OCI-LY3 (cell line): Measurements from ENCODE around the gene MTHFR.
A peak's percentile ranks its signal among the peaks of the same experiment; 100 is the strongest.

Experiments used
- H2AFZ ChIP-seq: fragments of 200-600, 300-600 bp; shearing (Covaris generic); 2 replicates; pipeline ENCODE4 v1.6.0; 2014; ENCODE audit warnings: antibody characterized with exemption, low read depth, low read length
- H3K27ac ChIP-seq: fragments of 200-600, 300-600 bp; sonication (generic); 2 replicates; pipeline ENCODE4 v1.5.1; 2014; ENCODE audit warnings: mild to moderate bottlenecking, low read length, moderate library complexity, mixed read lengths
- H3K27me3 ChIP-seq: fragments of 200-600, 300-600 bp; sonication (generic); 2 replicates; pipeline ENCODE4 v1.6.1; 2014; ENCODE audit warnings: low read depth, low read length, mixed read lengths
- H3K36me3 ChIP-seq: fragments of 200-600, 300-600 bp; sonication (generic); replicated peaks from 2 replicates; pipeline ENCODE3; 2014; ENCODE audit warnings: low read depth, low read length, mixed read lengths
- H3K4me1 ChIP-seq: fragments of 300-600, 200-600 bp; sonication (generic); 2 replicates; pipeline ENCODE4 v1.6.1; 2014; ENCODE audit warnings: low read length, mixed read lengths
- H3K4me2 ChIP-seq: fragments of 200-600, 300-600 bp; sonication (generic); 2 replicates; pipeline ENCODE4 v1.6.1; 2014; ENCODE audit warnings: low read length, mixed read lengths
- H3K4me3 ChIP-seq: fragments of 300-600, 200-600 bp; sonication (generic); 2 replicates; pipeline ENCODE4 v1.5.1; 2014; ENCODE audit warnings: antibody characterized with exemption, mild to moderate bottlenecking, low read length, moderate library complexity
- H3K79me2 ChIP-seq: fragments of 300-600, 200-600 bp; shearing (Covaris generic); 2 replicates; pipeline ENCODE4 v1.6.1; 2014; ENCODE audit warnings: mild to moderate bottlenecking, low read length, mixed read lengths
- H3K9ac ChIP-seq: fragments of 300-600, 200-600 bp; shearing (Covaris generic); 2 replicates; pipeline ENCODE4 v1.6.0; 2014; ENCODE audit warnings: mild to moderate bottlenecking, low read length, moderate library complexity
- H3K9me3 ChIP-seq: fragments of 200-600, 300-600 bp; shearing (Covaris generic); 2 replicates; pipeline ENCODE4 v1.6.1; 2014; ENCODE audit warnings: low read length, mixed read lengths; ENCODE audit not compliant: insufficient read depth
- H4K20me1 ChIP-seq: fragments of 200-600, 300-600 bp; sonication (generic); 2 replicates; pipeline ENCODE4 v1.6.1; 2016; ENCODE audit warnings: low read length, mixed read lengths; ENCODE audit not compliant: insufficient read depth
- CTCF ChIP-seq: fragments of 200-600, 300-600 bp; sonication (generic); IDR thresholded peaks from 2 replicates; pipeline ENCODE4 v1.5.1; 2014; ENCODE audit warnings: antibody characterized with exemption, low read length, low read depth
- EZH2phosphoT487 ChIP-seq: fragments of 200-600 bp; shearing (Covaris generic); IDR thresholded peaks from 2 replicates; pipeline ENCODE4 v1.6.1; 2018; ENCODE audit warnings: antibody characterized with exemption, mixed run types, low read depth

Gene MTHFR

GRCh38 chr1:11784256-11784992 lies 21.3 kb downstream of the MTHFR start:
- Histone ChIP-seq H3K4me2 (peak overlapping the region; percentile 48), H3K36me3 (no peaks in the 10 kb centered on the region), H3K27me3 (no peaks in the 10 kb centered on the region), H3K79me2 (no peaks in the 10 kb centered on the region), H3K9ac (no peak overlapping the region), H3K4me1 (peaks cover 3% of the 10 kb centered on the region; the same call in 1 of the 2 replicates), H2AFZ (no peak overlapping the region), H3K9me3 (no peaks in the 10 kb centered on the region), H3K27ac (no peak overlapping the region), H4K20me1 (no peaks in the 10 kb centered on the region), H3K4me3 (no peak overlapping the region)
- TF ChIP-seq EZH2phosphoT487 (no peak), CTCF (no peak)

GRCh38 chr1:11783556-11783955 lies 22.2 kb downstream of the MTHFR start:
- no peaks in the 10 kb centered on the region for H3K9me3 ChIP-seq
- H3K36me3 ChIP-seq = no peaks in the 10 kb centered on the region
- peaks cover 3% of the 10 kb centered on the region; the same call in 1 of the 2 replicates for H3K4me1 ChIP-seq
- H3K4me3 ChIP-seq = no peak overlapping the region
- TF ChIP-seq EZH2phosphoT487 = no peak
- no peak for TF ChIP-seq CTCF
- no peaks in the 10 kb centered on the region for H4K20me1 ChIP-seq
- H3K27ac ChIP-seq = no peak overlapping the region
- H2AFZ ChIP-seq = no peak overlapping the region
- H3K79me2 ChIP-seq = no peaks in the 10 kb centered on the region
- no peak overlapping the region for H3K4me2 ChIP-seq
- H3K27me3 ChIP-seq = no peaks in the 10 kb centered on the region
- no peak overlapping the region for H3K9ac ChIP-seq

DNA sequence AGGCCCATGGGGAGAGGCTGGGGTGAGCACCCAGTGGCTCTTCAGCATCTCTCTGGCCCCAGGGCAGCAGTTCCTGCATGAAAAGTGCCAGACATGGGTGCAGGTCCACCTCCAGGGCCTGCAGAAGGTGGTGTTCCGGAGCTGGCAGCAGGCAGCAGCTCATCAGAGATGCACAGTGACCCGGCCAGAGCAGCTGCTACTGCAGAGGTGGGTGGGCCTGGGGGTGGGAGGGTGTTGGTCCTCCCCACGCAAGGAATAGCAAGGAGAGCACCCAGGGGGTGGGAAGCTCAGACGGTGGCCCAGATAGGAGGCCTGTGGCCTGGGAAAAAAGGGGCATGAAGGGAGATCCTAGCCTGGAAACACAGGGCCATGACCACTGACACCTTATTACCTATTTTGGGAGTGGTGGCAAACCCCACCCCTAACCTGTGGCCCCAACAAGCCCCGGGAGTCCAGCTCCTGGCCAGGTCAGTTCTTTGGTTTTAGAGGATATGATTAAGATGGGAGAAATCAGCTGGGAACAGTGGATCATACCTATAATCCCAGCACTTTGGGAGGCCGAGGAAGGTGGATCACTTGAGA lies 23.5 kb downstream of the MTHFR start:
- TF ChIP-seq CTCF (no peak), EZH2phosphoT487 (no peak)
- no peak overlapping the region for H2AFZ ChIP-seq
- peaks cover 3% of the 10 kb centered on the region; the same call in 1 of the 2 replicates for H3K4me1 ChIP-seq
- H3K9me3 ChIP-seq = no peaks in the 10 kb centered on the region
- no peaks in the 10 kb centered on the region for H3K36me3 ChIP-seq
- no peak overlapping the region for H3K4me3 ChIP-seq
- H3K9ac ChIP-seq = no peak overlapping the region
- no peak overlapping the region for H3K27ac ChIP-seq
- no peaks in the 10 kb centered on the region for H3K79me2 ChIP-seq
- H3K27me3 ChIP-seq = no peaks in the 10 kb centered on the region
- H4K20me1 ChIP-seq = no peaks in the 10 kb centered on the region
- no peak overlapping the region for H3K4me2 ChIP-seq

GRCh38 chr1:11781297-11781696 lies 24.5 kb downstream of the MTHFR start:
- H4K20me1 ChIP-seq = no peaks in the 10 kb centered on the region
- H2AFZ ChIP-seq = no peak overlapping the region
- no peaks in the 10 kb centered on the region for H3K79me2 ChIP-seq
- no peak overlapping the region for H3K9ac ChIP-seq
- H3K4me3 ChIP-seq = no peak overlapping the region
- H3K4me1 ChIP-seq = peaks cover 3% of the 10 kb centered on the region; the same call in 1 of the 2 replicates
- no peak for TF ChIP-seq CTCF
- TF ChIP-seq EZH2phosphoT487 = no peak
- H3K4me2 ChIP-seq = no peak overlapping the region
- H3K27me3 ChIP-seq = no peaks in the 10 kb centered on the region
- no peaks in the 10 kb centered on the region for H3K9me3 ChIP-seq
- H3K27ac ChIP-seq = no peak overlapping the region
- no peaks in the 10 kb centered on the region for H3K36me3 ChIP-seq
